Naive thymus-derived CD4-positive, alpha-beta T cell (primary cell): ENCODE results near the gene BCL11A. TPM values are rescaled to one million over a fixed set of nuclear protein-coding genes. Genes with fewer than 3 reads are reported as not detected.

Experiments used
- ATAC-seq: fragments of 150-1000 bp; cut with Tn5 transposase; 2 replicates; pipeline ENCODE4 v1.10.0; 2021; ENCODE audit warnings: mild to moderate bottlenecking, moderate library complexity
- CTCF ChIA-PET: fragments of 350-600 bp; sonication (Branson Sonifier 250); formaldehyde crosslinking; loops from one replicate; lab custom pipeline; 2021; ENCODE audit warnings: antibody characterized with exemption; lab: Charles Lee
- POLR2A ChIA-PET: fragments of 350-600 bp; sonication (Branson Sonifier 250); formaldehyde crosslinking; loops from one replicate; lab custom pipeline; 2021; ENCODE audit warnings: antibody characterized with exemption, inconsistent platforms; lab: Charles Lee
- DNase-seq, 9 donors: peaks; one replicate each; pipeline versions ENCODE4 v3.0.0 to v3.0.0-alpha.2; 2020 to 2022; ENCODE audit warnings: mixed read lengths in 1 of 9
- H3K27ac ChIP-seq: one replicate; pipeline ENCODE4 v1.7.0; 2013; ENCODE audit warnings: mild to moderate bottlenecking, low read depth, low read length, moderate library complexity
- H3K27me3 ChIP-seq, 2 donors: one replicate each; pipeline ENCODE4 v1.7.0; 2013; ENCODE audit warnings: low read length in 2 of 2, mild to moderate bottlenecking in 2 of 2, moderate library complexity in 2 of 2; ENCODE audit not compliant: control insufficient read depth in 2 of 2, insufficient read depth in 2 of 2
- H3K36me3 ChIP-seq, 3 experiments: 1 replicate in 2 of 3; 2 replicates in 1 of 3; pipeline ENCODE4 v1.7.0; 2013; ENCODE audit warnings: low read length in 3 of 3, mild to moderate bottlenecking in 3 of 3, moderate library complexity in 1 of 3; ENCODE audit not compliant: insufficient read depth in 3 of 3, control insufficient read depth in 2 of 3
- H3K4me1 ChIP-seq, 2 donors: one replicate each; pipeline ENCODE4 v1.7.0; 2013; ENCODE audit warnings: low read length in 2 of 2, mild to moderate bottlenecking in 2 of 2, moderate library complexity in 1 of 2; ENCODE audit not compliant: control insufficient read depth in 2 of 2, insufficient read depth in 2 of 2
- H3K4me3 ChIP-seq: 2 replicates; pipeline ENCODE4 v1.7.0; 2013; ENCODE audit warnings: mild to moderate bottlenecking, low read length
- H3K9me3 ChIP-seq, 3 experiments: 1 replicate in 2 of 3; 2 replicates in 1 of 3; pipeline ENCODE4 v1.7.0; 2013; ENCODE audit warnings: low read length in 3 of 3; ENCODE audit not compliant: control insufficient read depth in 2 of 3
- H3K27ac Mint-ChIP-seq, 9 donors: one replicate each; pipeline ENCODE4 v1.8.0; 2020 to 2022; ENCODE audit warnings: mixed read lengths in 9 of 9, mild to moderate bottlenecking in 8 of 9, moderate library complexity in 5 of 9, inconsistent platforms in 2 of 9
- H3K27me3 Mint-ChIP-seq, 5 donors: one replicate each; pipeline ENCODE4 v1.8.0; 2021 to 2022; ENCODE audit warnings: mixed read lengths in 5 of 5, mild to moderate bottlenecking in 1 of 5
- H3K36me3 Mint-ChIP-seq, 5 donors: one replicate each; pipeline ENCODE4 v1.8.0; 2020 to 2022; ENCODE audit warnings: mixed read lengths in 5 of 5, mild to moderate bottlenecking in 3 of 5, inconsistent platforms in 1 of 5
- H3K4me1 Mint-ChIP-seq, 7 donors: one replicate each; pipeline ENCODE4 v1.8.0; 2020 to 2022; ENCODE audit warnings: mixed read lengths in 7 of 7, mild to moderate bottlenecking in 3 of 7, inconsistent platforms in 1 of 7
- H3K4me3 Mint-ChIP-seq, 10 donors: one replicate each; pipeline ENCODE4 v1.8.0; 2020 to 2022; ENCODE audit warnings: mild to moderate bottlenecking in 10 of 10, mixed read lengths in 10 of 10, moderate library complexity in 6 of 10, inconsistent platforms in 2 of 10
- H3K9me3 Mint-ChIP-seq, 11 donors: one replicate each; pipeline ENCODE4 v1.8.0; 2020 to 2022; ENCODE audit warnings: mixed read lengths in 11 of 11, mild to moderate bottlenecking in 4 of 11, inconsistent platforms in 1 of 11, moderate library complexity in 1 of 11
- intact Hi-C, 2 donors: fragments of 100-400 bp; cut with micrococcal nuclease; formaldehyde crosslinking; loops; one replicate each; pipeline ENCODE4 v1.15.1; 2023
- polyA plus RNA-seq, 2 donors: library from polyadenylated mRNA; unstranded; fragments of 300-500 nt; fragmentation: Illumina TruSeq; gene quantifications; one replicate each; pipeline ENCODE4 v1.2.3, GENCODE V29; 2021
- total RNA-seq, 6 experiments: library from RNA in 5 of 6; stranded (reverse) in 5 of 6; gene quantifications; 1 replicate in 5 of 6; 2 replicates in 1 of 6; pipeline ENCODE4 v1.2.3 and lab custom pipeline; 2021 to 2026

BCL11A gene
- total and polyA plus RNA-seq, 7 experiments from 2014 or later: 1.5 to 26.2 (median 2.5) TPM; not detected in 1

DNA sequence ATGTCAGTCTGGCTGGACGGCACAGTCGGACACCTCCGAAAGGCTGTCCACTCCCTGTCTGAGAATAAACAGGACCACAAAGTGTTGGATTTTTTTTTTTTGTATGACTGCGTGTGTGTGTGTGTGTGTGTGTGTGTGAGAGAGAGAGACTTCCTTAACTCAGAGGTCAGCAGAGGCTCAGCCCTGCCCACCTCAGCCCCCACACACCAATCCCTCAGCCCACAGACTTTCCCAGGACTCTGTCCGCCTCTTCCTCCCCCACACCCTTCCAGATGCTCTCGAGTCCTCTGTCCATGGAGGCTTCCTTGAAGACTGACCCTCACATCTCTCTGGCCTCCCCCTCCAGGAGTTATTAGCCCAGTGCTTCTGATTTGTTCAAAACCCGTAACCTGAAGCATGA, 147.3 kb downstream of the BCL11A start:
- H3K27me3 ChIP-seq: no peaks in the 10 kb centered on the region
- ChIA-PET POLR2A (no interaction called here), CTCF (no interaction called here)
- Mint-ChIP-seq H3K9me3 (no peaks in the 10 kb centered on the region), H3K4me3 (no peak overlapping the region), H3K27ac (no peak overlapping the region), H3K4me1 (peaks cover 0 to 9% (median 0%) of the 10 kb centered on the region in 7 donors), H3K27me3 (peaks cover 4 to 34% (median 7%) of the 10 kb centered on the region in 5 donors), H3K36me3 (no peaks in the 10 kb centered on the region)
- no peaks in the 10 kb centered on the region for H3K4me1 ChIP-seq
- H3K36me3 ChIP-seq: no peaks in the 10 kb centered on the region
- H3K4me3 ChIP-seq: no peak overlapping the region
- no peak for DNase-seq
- no peak for ATAC-seq
- no peaks in the 10 kb centered on the region for H3K9me3 ChIP-seq
- no peak overlapping the region for H3K27ac ChIP-seq
- intact Hi-C loops: no loop called here

DNA sequence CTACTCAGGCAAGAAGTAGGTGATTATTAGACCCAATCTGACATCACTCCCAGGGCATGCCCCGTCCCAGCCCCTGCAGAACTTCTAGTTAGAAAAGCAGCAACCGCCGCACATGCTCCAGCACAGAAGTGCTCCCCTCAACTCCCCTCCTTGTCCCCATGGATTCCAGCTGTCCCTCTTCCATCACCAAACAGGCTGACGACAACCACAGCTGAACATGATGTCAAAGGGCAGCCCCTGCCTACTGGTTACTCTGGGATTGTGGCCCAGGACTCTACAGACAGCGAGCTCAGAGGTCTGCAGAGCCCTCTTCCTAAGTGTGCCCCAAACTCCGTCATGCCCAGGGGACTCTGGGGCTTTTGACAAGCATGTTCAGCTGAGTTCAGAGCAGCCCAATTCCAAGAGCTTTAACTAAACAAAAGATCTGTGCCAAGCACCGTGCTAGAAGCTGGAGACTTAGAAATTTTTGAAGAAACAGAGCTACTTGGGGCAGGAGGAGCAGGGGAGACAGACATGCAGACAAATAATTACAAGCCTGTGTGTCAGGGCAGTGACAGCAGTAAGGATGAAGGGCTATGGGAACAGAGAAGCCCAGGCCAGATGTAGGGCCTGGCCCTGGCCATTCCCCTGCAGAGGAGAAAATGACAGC, 148.1 kb downstream of the BCL11A start:
- CTCF ChIA-PET: no interaction called here

More for the DNA sequence above, 148.1 kb downstream of the BCL11A start:
- H3K4me3 Mint-ChIP-seq: no peak overlapping the region
- no peaks in the 10 kb centered on the region for H3K9me3 Mint-ChIP-seq
- H3K27ac Mint-ChIP-seq: no peak overlapping the region
- Histone ChIP-seq H3K9me3 (no peaks in the 10 kb centered on the region), H3K36me3 (no peaks in the 10 kb centered on the region), H3K27me3 (no peaks in the 10 kb centered on the region), H3K4me1 (no peaks in the 10 kb centered on the region), H3K27ac (no peak overlapping the region), H3K4me3 (no peak overlapping the region)
- peaks cover 0 to 9% (median 0%) of the 10 kb centered on the region in 7 donors for H3K4me1 Mint-ChIP-seq
- DNase-seq: no peak
- H3K27me3 Mint-ChIP-seq: peaks cover 4 to 31% (median 7%) of the 10 kb centered on the region in 5 donors
- ATAC-seq: no peak
- intact Hi-C loops: no loop called here
- H3K36me3 Mint-ChIP-seq: no peaks in the 10 kb centered on the region
- POLR2A ChIA-PET: no interaction called here

Other genes with a start within 250 kb of the BCL11A start
- 10 to 100 TPM; 15.1 to 42.4 (median 22.9) TPM for gene PAPOLG, start 202.6 kb upstream of the BCL11A start, total RNA-seq
- 10 to 100 TPM; 14.9 to 20.4 TPM for gene PAPOLG, start 202.6 kb upstream of the BCL11A start, polyA plus RNA-seq